GM21423 (cell line): ENCODE measurements around the gene PLA2G4F.

Experiments used
- ATAC-seq: cut with Tn5 transposase; IDR thresholded peaks from one replicate; pipeline ENCODE4 v1.9.1; 2021; ENCODE audit warnings: mild to moderate bottlenecking, moderate library complexity; ENCODE audit not compliant: unreplicated experiment

PLA2G4F gene

GRCh38 chr15:42165106-42165505 lies 8.7 kb upstream of the PLA2G4F start:
- ATAC-seq = no peak

- no peak for ATAC-seq
These were observed 7.6 kb upstream of the PLA2G4F start for GRCh38 chr15:42163947-42164550.

GRCh38 chr15:42163291-42163690 lies 6.9 kb upstream of the PLA2G4F start:
- no peak for ATAC-seq

- ATAC-seq = no peak
These were observed 3.7 kb upstream of the PLA2G4F start for GRCh38 chr15:42160136-42160535.

- ATAC-seq = no peak
These were observed 3.1 kb upstream of the PLA2G4F start for GRCh38 chr15:42159381-42160015.

GRCh38 chr15:42158941-42159340 lies 2.5 kb upstream of the PLA2G4F start:
- ATAC-seq = no peak

GRCh38 chr15:42157981-42158765 lies 1.7 kb upstream of the PLA2G4F start:
- ATAC-seq = no peak

- no peak for ATAC-seq
These were observed 945 bp upstream of the PLA2G4F start for GRCh38 chr15:42157381-42157780.

- ATAC-seq = no peak
These were observed 742 bp downstream of the PLA2G4F start for GRCh38 chr15:42155546-42156242.

- ATAC-seq = no peak
These were observed 1.5 kb downstream of the PLA2G4F start for GRCh38 chr15:42154956-42155355.

- ATAC-seq = no peak
These were observed 2.1 kb downstream of the PLA2G4F start for GRCh38 chr15:42154212-42154941.

GRCh38 chr15:42153874-42154211 lies 2.6 kb downstream of the PLA2G4F start:
- no peak for ATAC-seq

GRCh38 chr15:42152921-42153698 lies 3.3 kb downstream of the PLA2G4F start:
- no peak for ATAC-seq

- no peak for ATAC-seq
These were observed 4.1 kb downstream of the PLA2G4F start for GRCh38 chr15:42152196-42152920.

GRCh38 chr15:42151736-42152135 lies 4.7 kb downstream of the PLA2G4F start:
- no peak for ATAC-seq

- ATAC-seq = no peak
These were observed 5.3 kb downstream of the PLA2G4F start for GRCh38 chr15:42151141-42151561.

- ATAC-seq = no peak
These were observed 6.0 kb downstream of the PLA2G4F start for GRCh38 chr15:42150219-42150970.

GRCh38 chr15:42149493-42150218 lies 6.8 kb downstream of the PLA2G4F start:
- ATAC-seq = no peak
